Dedifferentiated amniotic fluid mesenchymal stem cell (primary cell): ENCODE results near the gene TTPAL.

Experiments
- DNase-seq: peaks from one replicate; pipeline ENCODE4 v3.0.0-alpha.2; 2016; ENCODE audit errors: extremely low spot score

TTPAL gene

DNA sequence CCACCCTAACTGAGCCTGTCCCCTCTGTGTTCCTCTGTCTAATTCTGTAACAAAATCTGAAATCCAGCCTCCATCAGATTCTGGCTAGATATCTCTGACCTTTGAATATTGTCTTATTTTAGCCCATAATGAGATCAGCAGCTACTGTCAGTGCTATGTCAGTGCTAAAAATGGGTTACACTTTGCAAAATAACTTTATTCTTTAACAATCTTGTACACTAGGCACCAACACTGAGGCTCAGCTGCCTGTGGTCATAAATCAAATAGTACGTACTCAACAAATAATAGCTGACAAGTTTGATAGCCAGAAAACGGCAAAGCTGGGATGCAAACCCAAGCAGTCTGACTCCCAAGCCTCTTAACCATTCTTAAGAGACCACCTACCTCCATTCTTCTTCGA lies 22.1 kb downstream of the TTPAL start:
- no peak for DNase-seq

GRCh38 chr20:44500221-44500620 lies 24.5 kb downstream of the TTPAL start:
- DNase-seq, result no peak

DNA sequence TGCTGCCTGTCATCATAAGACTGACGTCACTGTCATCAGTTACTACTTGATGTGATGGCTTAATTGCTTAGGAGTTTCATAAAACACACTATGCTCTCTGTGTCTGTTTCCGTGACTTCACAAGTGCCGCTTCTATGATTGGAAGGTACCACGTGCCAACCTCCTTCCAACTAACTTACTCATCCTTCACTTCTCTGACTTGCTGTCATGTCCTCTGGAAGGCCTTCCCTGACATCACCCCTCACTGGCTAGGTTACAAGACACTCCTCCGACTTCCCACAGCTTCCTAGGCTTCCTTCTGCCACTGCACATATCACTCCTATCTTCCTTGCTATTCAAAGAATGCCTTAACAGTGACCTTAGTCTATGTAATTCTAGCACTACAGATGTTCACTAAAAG lies 25.8 kb downstream of the TTPAL start:
- DNase-seq, result peak; percentile 63

DNA sequence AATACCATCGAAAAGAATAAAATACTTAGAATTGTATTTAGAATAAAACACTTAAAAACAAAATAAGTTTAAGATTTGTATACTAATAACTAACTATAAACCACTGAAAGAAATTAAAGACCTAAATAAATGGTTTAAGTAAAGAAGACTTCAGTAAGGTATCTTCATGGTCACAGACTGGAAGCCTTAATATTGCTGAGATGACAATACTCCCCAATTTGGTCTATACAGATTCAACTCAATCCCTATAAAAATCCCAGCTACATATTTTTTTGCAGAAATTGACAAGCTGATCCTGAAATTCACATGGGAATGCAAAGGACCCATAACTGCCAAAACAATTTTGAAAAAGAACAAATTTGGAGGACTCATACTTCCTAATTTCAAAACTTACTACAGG lies 27.3 kb downstream of the TTPAL start:
- DNase-seq, result no peak

GRCh38 chr20:44504402-44505307 lies 29.0 kb downstream of the TTPAL start:
- no peak for DNase-seq

DNA sequence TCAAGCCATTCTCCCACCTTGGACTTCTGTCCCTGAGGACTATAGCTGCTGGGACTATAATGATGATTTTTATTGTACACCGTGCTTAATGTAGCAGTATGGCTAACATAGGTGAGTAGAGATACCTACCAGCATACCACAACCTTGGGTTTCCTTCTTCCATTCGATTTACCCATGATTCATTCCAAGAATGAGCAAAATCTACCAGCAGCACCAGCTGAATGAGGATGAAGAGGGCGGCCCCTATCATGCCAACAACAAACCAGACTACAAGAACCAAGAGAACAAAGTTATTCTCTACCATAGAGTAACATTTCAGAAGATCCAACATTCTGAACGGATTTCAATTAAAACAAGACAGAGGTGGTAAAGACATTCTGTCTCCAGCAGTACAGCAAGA lies 34.1 kb downstream of the TTPAL start:
- DNase-seq, result no peak

DNA sequence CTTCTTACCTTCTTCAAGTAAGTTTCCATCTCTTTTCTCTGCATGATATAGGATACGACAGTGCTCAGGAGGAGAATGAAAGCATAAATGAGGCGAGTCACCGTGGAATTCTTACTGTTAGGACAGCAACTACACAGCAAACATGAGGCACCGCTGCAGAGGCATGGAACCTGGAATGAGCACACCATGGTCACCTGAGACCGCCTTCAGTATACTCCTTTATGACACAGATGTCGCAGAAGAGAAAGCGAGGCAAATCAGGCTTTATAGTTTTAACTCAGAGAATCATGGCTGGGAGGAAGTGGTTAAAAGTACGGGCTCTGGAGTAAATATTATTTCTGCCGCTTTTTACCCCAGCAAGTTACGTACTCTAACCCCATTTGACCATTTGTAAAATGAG lies 38.2 kb downstream of the TTPAL start:
- DNase-seq, result no peak

DNA sequence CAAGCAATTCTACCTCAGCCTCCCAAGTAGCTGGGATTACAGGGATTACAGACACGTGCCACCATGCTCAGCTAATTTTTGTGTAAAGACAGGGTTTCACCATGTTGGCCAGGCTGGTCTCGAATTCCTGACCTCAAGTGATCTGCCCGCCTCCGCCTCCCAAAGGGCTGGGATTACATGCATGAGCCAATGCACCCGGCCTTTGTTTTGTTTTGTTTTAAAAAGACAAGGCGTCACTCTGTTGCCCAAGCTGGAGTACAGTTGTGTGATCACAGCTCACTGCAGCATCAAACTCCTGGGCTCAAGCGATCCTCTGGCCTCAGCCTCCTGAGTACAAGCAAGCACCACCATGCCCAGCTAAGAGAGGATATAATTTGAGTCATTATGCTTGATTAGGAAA lies 40.8 kb downstream of the TTPAL start:
- no peak for DNase-seq

- DNase-seq, result no peak
Measured at GRCh38 chr20:44517454-44517853, 41.8 kb downstream of the TTPAL start.

GRCh38 chr20:44518248-44518647 lies 42.6 kb downstream of the TTPAL start:
- DNase-seq, result no peak

DNA sequence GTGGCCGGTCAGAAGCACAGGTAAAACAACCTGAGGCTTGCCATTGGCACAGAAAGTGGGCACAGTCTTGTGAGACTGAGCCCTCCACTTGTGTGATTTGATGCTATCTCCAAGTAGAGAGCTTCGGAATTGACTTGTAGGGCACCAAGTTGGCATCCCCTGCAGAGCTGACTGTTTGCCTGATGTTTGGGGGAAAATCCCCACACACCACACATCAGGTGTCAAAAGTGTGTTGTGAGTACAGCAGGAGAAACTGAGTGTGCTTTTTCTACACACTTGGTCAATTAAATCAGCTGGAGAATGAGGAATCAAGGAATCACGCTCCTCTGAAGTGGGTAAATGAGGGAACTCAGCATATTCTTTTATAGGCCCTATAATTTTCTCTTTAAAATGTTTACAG lies 45.2 kb downstream of the TTPAL start:
- DNase-seq, result no peak

- DNase-seq, result peak; percentile 92
Measured at GRCh38 chr20:44521484-44522481, 46.1 kb downstream of the TTPAL start, which contains the start of gene SERINC3. TSS of gene SERINC3 (minus strand) at chr20:44522070. CDS start at chr20:44521951, 119 bp downstream.

DNA sequence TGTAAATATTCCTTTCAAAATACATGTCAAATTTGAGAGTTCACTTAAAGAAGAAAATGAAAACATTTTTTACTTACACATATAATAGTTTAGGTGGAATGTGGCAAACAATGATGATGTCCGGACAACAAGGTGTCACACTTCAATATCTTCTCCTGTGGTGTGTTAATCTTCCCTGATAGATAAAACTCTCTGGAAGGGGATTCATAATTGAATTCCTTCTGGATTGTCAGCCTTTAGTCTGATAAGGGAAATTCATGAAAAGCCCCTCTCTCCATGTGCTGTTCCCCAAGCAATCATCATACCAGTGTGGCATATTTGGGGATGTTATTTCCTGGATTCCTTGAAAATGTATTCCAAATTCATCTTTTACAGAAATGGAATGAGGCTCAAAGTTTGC lies 47.2 kb downstream of the TTPAL start:
- no peak for DNase-seq

DNA sequence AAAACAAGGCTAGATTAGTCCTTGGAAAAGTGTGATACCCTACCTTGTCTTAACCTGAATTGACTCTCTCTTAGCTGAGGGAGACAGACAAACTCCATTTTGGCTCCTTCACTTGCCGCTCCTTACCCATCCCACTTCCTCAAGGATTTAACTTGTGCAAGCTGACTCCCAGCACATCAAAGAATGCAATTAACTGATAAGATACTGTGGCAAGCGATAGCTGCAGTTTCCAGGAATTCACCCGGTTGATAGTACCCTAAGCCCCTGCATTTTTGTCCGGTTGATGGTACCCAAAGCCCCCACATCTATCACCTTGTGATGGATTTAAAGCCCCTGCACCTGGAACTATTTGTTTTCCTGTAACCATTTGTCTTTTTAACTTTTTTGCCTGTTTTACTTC lies 48.1 kb downstream of the TTPAL start:
- no peak for DNase-seq

GRCh38 chr20:44526129-44526528 lies 50.5 kb downstream of the TTPAL start:
- DNase-seq, result no peak

DNA sequence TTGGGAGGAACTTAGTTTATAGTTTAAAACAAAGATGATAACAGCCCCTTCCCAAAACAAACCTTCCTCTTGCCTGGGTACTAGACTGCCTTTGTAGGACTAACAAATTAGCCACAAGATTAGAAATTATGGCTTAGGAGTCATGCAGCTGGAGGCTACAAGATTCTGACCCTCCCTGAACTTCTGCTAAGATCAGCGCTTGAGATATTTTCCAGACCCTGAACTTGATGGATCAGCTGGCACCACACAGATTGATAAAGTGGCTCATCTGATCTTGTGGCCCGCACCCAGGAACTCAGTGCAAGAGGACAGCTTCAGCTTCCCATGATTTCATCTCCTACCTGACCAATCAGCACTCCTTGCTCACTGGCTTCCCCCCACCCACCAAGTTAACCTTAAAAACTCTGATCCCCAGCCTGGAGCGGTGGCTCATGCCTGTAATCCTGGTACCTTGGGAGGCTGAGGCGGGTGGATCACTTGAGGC lies 52.1 kb downstream of the TTPAL start:
- no peak for DNase-seq

DNA sequence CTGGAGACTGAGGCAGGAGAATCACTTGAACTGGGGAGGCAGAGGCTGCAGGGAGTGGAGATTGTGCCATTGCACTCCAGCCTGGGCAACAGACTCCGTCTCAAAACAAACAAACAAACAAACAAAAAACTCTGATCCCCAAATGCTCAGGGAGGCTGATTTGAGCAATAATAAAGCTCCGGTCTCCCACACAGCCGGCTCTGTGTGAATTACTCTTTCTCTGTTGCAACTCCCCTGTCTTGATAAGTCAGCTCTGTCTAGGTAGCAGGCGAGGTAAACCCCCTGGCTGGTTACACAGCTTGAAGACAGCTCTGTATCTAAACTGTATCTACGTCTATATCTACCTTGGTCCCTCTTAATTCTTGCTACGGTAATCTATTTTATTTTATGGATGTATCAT lies 52.6 kb downstream of the TTPAL start:
- no peak for DNase-seq

DNA sequence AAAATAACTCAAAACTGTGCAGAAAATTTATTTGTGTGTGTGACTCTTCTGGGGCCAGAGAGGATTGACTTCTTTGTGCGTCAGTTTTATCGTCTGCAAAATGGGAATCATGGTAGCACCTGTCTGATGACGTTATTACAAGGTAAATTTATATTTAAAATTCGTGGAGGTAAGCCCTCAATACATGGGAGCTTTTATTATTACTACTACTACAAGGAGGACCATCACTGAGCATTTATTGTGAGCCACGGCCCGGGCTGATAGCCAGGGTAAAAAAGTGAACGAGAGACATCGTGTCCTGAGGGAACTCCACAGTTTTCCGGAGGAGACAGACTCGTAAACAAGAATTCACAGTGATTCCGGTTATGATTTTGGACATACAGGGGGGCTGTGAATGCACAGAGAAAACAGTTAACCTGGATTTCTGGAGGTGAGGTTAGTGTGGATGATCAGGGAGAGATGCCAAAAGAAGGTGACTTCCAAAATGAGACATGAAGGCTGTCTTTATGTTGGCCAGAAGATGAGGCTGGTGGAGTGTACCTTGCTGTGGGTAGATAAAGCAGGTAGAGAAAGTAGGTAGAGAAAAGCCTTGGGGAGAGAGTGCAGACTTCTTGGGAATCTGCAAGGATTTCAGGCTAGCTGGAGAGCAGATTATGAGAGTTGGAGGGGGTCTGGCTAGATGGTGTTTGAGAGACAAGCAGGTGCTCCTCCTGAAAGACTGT lies 56.7 kb downstream of the TTPAL start:
- DNase-seq, result no peak

DNA sequence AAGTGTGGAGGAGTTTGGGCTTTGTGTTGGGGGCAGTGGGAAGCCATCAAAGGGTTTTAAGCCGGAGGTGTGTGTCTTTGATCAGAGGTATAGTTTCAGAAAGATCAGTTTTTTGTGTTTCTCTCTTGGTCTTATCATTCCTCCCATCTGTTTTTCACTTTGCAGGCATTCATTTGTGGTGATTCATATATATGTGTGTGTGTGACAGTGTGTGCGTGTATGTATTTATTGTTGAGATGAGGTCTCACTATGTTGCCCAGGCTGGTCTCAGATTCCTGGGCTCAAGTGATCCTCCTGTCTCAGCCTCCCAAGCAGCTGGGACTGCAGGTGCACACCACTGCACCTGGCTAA lies 57.3 kb downstream of the TTPAL start:
- DNase-seq, result no peak

- DNase-seq, result no peak
Measured at GRCh38 chr20:44533928-44534327, 58.3 kb downstream of the TTPAL start.

GRCh38 chr20:44536175-44536574 lies 60.5 kb downstream of the TTPAL start:
- no peak for DNase-seq

DNA sequence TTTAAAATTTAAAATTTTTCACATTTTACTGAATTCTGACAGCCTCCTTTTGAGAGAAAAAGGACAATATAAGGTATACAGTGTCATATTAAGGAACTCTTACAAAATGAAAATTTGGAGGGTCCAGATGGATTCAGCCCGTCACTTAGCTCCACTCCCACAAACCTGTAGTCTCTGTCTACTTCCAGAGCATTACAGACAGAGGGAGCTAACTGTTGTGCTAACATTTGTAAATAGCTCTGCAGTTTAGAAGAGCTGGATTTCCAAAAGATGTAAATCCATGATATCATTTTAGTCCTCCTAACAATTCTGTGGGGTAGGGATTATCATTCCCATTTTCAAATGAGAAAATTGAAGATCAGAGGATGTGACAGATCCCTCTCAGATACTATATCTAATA lies 62.3 kb downstream of the TTPAL start:
- no peak for DNase-seq
